GM19035 (cell line): ENCODE results near the gene RICTOR.
A peak's percentile ranks its signal among the peaks of the same experiment; 100 is the strongest.

Experiments
- ATAC-seq: cut with Tn5 transposase; IDR thresholded peaks from one replicate; pipeline ENCODE4 v1.9.1; 2021; ENCODE audit not compliant: unreplicated experiment

Gene RICTOR

GRCh38 chr5:38944282-38944681, 129.9 kb downstream of the RICTOR start:
- ATAC-seq = no peak

- no peak for ATAC-seq
Measured at GRCh38 chr5:38941912-38942311, 132.3 kb downstream of the RICTOR start.

- ATAC-seq = no peak
Measured at GRCh38 chr5:38940230-38940858, 133.9 kb downstream of the RICTOR start.

- no peak for ATAC-seq
Measured at GRCh38 chr5:38938973-38939372, 135.2 kb downstream of the RICTOR start.

GRCh38 chr5:38938424-38938823, 135.8 kb downstream of the RICTOR start:
- no peak for ATAC-seq

GRCh38 chr5:38936269-38936668, 137.9 kb downstream of the RICTOR start:
- no peak for ATAC-seq

- ATAC-seq = no peak
Measured at GRCh38 chr5:38935437-38935836, 138.8 kb downstream of the RICTOR start.

GRCh38 chr5:38932854-38933408, 141.3 kb downstream of the RICTOR start:
- ATAC-seq = no peak

GRCh38 chr5:38931731-38932130, 142.5 kb downstream of the RICTOR start:
- no peak for ATAC-seq

- no peak for ATAC-seq
Measured at GRCh38 chr5:38929838-38930237, 144.4 kb downstream of the RICTOR start.

GRCh38 chr5:38927470-38927869, 146.7 kb downstream of the RICTOR start:
- ATAC-seq = no peak

- ATAC-seq = no peak
Measured at GRCh38 chr5:38926121-38926520, 148.1 kb downstream of the RICTOR start.

- ATAC-seq = no peak
Measured at GRCh38 chr5:38925154-38925925, 148.9 kb downstream of the RICTOR start.

GRCh38 chr5:38923661-38924451, 150.3 kb downstream of the RICTOR start:
- ATAC-seq = no peak

- ATAC-seq = peak; percentile 68
Measured at GRCh38 chr5:38922199-38922598, 152.0 kb downstream of the RICTOR start.

- no peak for ATAC-seq
Measured at GRCh38 chr5:38921174-38921573, 153.0 kb downstream of the RICTOR start.

- ATAC-seq = no peak
Measured at GRCh38 chr5:38916802-38917201, 157.4 kb downstream of the RICTOR start.

- ATAC-seq = no peak
Measured at GRCh38 chr5:38913714-38914113, 160.5 kb downstream of the RICTOR start.

- no peak for ATAC-seq
Measured at GRCh38 chr5:38911933-38912332, 162.3 kb downstream of the RICTOR start.

GRCh38 chr5:38906503-38906902, 167.7 kb downstream of the RICTOR start:
- no peak for ATAC-seq

- ATAC-seq = no peak
Measured at GRCh38 chr5:38905516-38905915, 168.7 kb downstream of the RICTOR start.

- no peak for ATAC-seq
Measured at GRCh38 chr5:38899936-38900335, 174.3 kb downstream of the RICTOR start.
